Neural cell (in vitro differentiated cells): Measurements from ENCODE around the gene PGBD5. TPM values are rescaled to one million over a fixed set of nuclear protein-coding genes. Genes with fewer than 3 reads are reported as not detected.

Experiments used
- H2AFZ ChIP-seq: fragments of 200-600, 300-800 bp; sonication (generic), shearing (Covaris generic); 2 replicates; pipeline ENCODE4 v1.6.0; 2014; ENCODE audit warnings: low read depth, mild to moderate bottlenecking, antibody characterized with exemption, low read length, moderate library complexity
- H3F3A ChIP-seq: fragments of 200-600 bp; shearing (Covaris generic); 2 replicates; pipeline ENCODE4 v1.6.1; 2016; ENCODE audit warnings: mild to moderate bottlenecking, moderate library complexity, mixed read lengths, antibody characterized with exemption, low read length; ENCODE audit not compliant: insufficient read depth, poor library complexity, severe bottlenecking
- H3K27ac ChIP-seq: fragments of 200-600, 300-800 bp; sonication (generic), shearing (Covaris generic); 2 replicates; pipeline ENCODE4 v1.5.1; 2014; ENCODE audit warnings: mild to moderate bottlenecking, low read length, moderate library complexity
- H3K27me3 ChIP-seq: fragments of 300-800, 200-600 bp; sonication (generic), shearing (Covaris generic); 2 replicates; pipeline ENCODE4 v1.6.0; 2014; ENCODE audit warnings: mild to moderate bottlenecking, low read depth, low read length, moderate library complexity; ENCODE audit not compliant: insufficient read depth
- H3K36me3 ChIP-seq: fragments of 300-800, 200-600 bp; sonication (generic), shearing (Covaris generic); 2 replicates; pipeline ENCODE4 v1.5.1; 2014; ENCODE audit warnings: mild to moderate bottlenecking, antibody characterized with exemption, low read length, moderate library complexity; ENCODE audit not compliant: insufficient read depth
- H3K4me2 ChIP-seq: fragments of 300-800, 200-600 bp; sonication (generic), shearing (Covaris generic); 2 replicates; pipeline ENCODE4 v1.6.0; 2014; ENCODE audit warnings: mild to moderate bottlenecking, low read length
- H3K4me3 ChIP-seq: fragments of 300-800, 200-600 bp; sonication (generic), shearing (Covaris generic); 2 replicates; pipeline ENCODE4 v1.5.1; 2014; ENCODE audit warnings: mild to moderate bottlenecking, low read length, moderate library complexity
- H3K79me2 ChIP-seq: fragments of 200-600 bp; shearing (Covaris generic); replicated peaks from 2 replicates; pipeline ENCODE4 v1.6.0; 2014; ENCODE audit warnings: mild to moderate bottlenecking, low read length, moderate library complexity; ENCODE audit not compliant: insufficient read depth
- H3K9ac ChIP-seq: fragments of 300-800, 200-600 bp; sonication (generic), shearing (Covaris generic); 2 replicates; pipeline ENCODE4 v1.6.1; 2016; ENCODE audit warnings: mild to moderate bottlenecking, low read length, mixed read lengths
- H3K9me2 ChIP-seq: fragments of 200-600 bp; shearing (Covaris generic); 2 replicates; pipeline ENCODE4 v1.6.1; 2016; ENCODE audit warnings: mild to moderate bottlenecking, low read length, mixed read lengths; ENCODE audit not compliant: insufficient read depth
- H3K9me3 ChIP-seq: fragments of 200-600, 300-800 bp; sonication (generic), shearing (Covaris generic); 2 replicates; pipeline ENCODE4 v1.6.1; 2016; ENCODE audit warnings: mild to moderate bottlenecking, mixed run types, low read length, moderate library complexity, mixed read lengths
- H4K20me1 ChIP-seq: fragments of 200-600 bp; shearing (Covaris generic); 2 replicates; pipeline ENCODE4 v1.6.1; 2016; ENCODE audit warnings: mild to moderate bottlenecking, mixed run types; ENCODE audit not compliant: insufficient read depth
- EP300 ChIP-seq: fragments of 450-650 bp; conservative IDR thresholded peaks from 2 replicates; pipeline ENCODE4 v1.6.1; 2014; ENCODE audit warnings: antibody characterized with exemption, mild to moderate bottlenecking, moderate library complexity; ENCODE audit not compliant: poor library complexity, severe bottlenecking
- EZH2 ChIP-seq: fragments of 200-600, 300-800 bp; shearing (Covaris generic), sonication (generic); IDR thresholded peaks from 2 replicates; pipeline ENCODE4 v1.6.1; 2014; ENCODE audit warnings: antibody characterized with exemption, low read length, borderline replicate concordance, mild to moderate bottlenecking; ENCODE audit not compliant: insufficient read depth, poor library complexity, severe bottlenecking
- MXI1 ChIP-seq: fragments of 450-650 bp; conservative IDR thresholded peaks from 2 replicates; pipeline ENCODE4 v1.6.1; 2014; ENCODE audit warnings: antibody characterized with exemption, mild to moderate bottlenecking; ENCODE audit not compliant: poor library complexity, severe bottlenecking
- POLR2AphosphoS5 ChIP-seq: IDR thresholded peaks from 2 replicates; pipeline ENCODE4 v1.6.1; 2012
- RAD21 ChIP-seq: fragments of 450-650 bp; conservative IDR thresholded peaks from 2 replicates; pipeline ENCODE4 v1.6.1; 2014; ENCODE audit warnings: antibody characterized with exemption, mild to moderate bottlenecking, moderate library complexity
- SMC3 ChIP-seq: fragments of 450-650 bp; conservative IDR thresholded peaks from 2 replicates; pipeline ENCODE4 v1.6.1; 2014; ENCODE audit warnings: antibody characterized with exemption, mild to moderate bottlenecking, moderate library complexity; ENCODE audit not compliant: poor library complexity
- TAF1 ChIP-seq: IDR thresholded peaks from 2 replicates; pipeline ENCODE4 v1.6.1; 2012; ENCODE audit warnings: low read depth
- polyA plus RNA-seq: library from polyadenylated mRNA; depleted of rRNA; stranded (reverse); fragments of >200 nt; gene quantifications from 2 replicates; pipeline ENCODE4 v1.2.3, GENCODE V29; 2014
- TF ChIP-seq, protein P1 (sequence below): fragments of 450-650 bp; IDR thresholded peaks from 2 replicates; pipeline ENCODE4 v1.5.1; 2014; ENCODE audit warnings: antibody characterized with exemption, mild to moderate bottlenecking, moderate library complexity; ENCODE audit not compliant: poor library complexity, severe bottlenecking
- TF ChIP-seq, protein P2 (sequence below): IDR thresholded peaks from 2 replicates; pipeline ENCODE4 v1.6.1; 2012; ENCODE audit warnings: borderline replicate concordance

Gene PGBD5
- polyA plus RNA-seq, 1 donor from 2014 or later = 16.3 TPM

DNA sequence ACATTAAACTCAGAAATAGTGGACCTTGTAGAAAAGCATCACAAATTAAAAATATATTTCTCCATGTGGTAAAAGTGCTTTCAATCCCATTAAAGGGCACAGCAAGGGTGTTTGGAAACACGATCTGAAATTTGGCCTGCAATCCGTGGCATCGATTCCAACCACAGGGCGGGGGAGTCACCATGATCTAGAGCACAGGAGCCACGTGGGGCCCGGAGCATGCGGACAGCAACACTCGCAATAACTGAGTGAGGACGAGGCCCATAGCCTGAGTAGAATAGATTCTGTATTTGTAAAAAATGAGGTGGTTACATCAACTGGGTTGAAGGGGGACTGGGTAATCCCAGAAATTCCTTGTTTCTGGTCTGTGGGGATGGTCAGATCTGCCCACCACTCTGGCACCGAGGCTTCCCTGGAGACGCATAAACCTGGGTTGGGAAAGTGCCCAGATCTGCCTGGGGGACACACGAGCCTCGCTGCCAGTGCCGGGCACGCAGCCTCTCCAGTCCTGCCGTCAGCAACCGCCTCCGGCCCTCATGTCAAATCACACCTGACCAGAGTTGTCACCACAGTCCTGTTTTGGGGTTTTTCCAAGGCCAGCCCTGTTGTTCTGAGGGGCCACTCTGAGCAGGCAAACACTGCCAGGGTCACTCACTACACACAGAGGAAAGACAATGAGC is 104.3 kb downstream of the PGBD5 start:
- no peak for TF ChIP-seq POLR2AphosphoS5
- TF ChIP-seq SMC3 = no peak
- TF ChIP-seq, protein P1, sequence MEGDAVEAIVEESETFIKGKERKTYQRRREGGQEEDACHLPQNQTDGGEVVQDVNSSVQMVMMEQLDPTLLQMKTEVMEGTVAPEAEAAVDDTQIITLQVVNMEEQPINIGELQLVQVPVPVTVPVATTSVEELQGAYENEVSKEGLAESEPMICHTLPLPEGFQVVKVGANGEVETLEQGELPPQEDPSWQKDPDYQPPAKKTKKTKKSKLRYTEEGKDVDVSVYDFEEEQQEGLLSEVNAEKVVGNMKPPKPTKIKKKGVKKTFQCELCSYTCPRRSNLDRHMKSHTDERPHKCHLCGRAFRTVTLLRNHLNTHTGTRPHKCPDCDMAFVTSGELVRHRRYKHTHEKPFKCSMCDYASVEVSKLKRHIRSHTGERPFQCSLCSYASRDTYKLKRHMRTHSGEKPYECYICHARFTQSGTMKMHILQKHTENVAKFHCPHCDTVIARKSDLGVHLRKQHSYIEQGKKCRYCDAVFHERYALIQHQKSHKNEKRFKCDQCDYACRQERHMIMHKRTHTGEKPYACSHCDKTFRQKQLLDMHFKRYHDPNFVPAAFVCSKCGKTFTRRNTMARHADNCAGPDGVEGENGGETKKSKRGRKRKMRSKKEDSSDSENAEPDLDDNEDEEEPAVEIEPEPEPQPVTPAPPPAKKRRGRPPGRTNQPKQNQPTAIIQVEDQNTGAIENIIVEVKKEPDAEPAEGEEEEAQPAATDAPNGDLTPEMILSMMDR = no peak
- TF ChIP-seq RAD21 = no peak
- TF ChIP-seq TAF1 = no peak
- TF ChIP-seq, protein P2, sequence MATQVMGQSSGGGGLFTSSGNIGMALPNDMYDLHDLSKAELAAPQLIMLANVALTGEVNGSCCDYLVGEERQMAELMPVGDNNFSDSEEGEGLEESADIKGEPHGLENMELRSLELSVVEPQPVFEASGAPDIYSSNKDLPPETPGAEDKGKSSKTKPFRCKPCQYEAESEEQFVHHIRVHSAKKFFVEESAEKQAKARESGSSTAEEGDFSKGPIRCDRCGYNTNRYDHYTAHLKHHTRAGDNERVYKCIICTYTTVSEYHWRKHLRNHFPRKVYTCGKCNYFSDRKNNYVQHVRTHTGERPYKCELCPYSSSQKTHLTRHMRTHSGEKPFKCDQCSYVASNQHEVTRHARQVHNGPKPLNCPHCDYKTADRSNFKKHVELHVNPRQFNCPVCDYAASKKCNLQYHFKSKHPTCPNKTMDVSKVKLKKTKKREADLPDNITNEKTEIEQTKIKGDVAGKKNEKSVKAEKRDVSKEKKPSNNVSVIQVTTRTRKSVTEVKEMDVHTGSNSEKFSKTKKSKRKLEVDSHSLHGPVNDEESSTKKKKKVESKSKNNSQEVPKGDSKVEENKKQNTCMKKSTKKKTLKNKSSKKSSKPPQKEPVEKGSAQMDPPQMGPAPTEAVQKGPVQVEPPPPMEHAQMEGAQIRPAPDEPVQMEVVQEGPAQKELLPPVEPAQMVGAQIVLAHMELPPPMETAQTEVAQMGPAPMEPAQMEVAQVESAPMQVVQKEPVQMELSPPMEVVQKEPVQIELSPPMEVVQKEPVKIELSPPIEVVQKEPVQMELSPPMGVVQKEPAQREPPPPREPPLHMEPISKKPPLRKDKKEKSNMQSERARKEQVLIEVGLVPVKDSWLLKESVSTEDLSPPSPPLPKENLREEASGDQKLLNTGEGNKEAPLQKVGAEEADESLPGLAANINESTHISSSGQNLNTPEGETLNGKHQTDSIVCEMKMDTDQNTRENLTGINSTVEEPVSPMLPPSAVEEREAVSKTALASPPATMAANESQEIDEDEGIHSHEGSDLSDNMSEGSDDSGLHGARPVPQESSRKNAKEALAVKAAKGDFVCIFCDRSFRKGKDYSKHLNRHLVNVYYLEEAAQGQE = no peak
- TF ChIP-seq MXI1 = no peak
- no peak for TF ChIP-seq EZH2
- TF ChIP-seq EP300 = no peak
- Histone ChIP-seq H3K79me2 (no peaks in the 10 kb centered on the region), H3F3A (no peaks in the 10 kb centered on the region), H3K4me2 (no peak overlapping the region), H3K36me3 (peaks cover 4% of the 10 kb centered on the region), H3K27ac (no peak overlapping the region), H3K9me3 (no peaks in the 10 kb centered on the region), H3K9me2 (no peaks in the 10 kb centered on the region), H2AFZ (no peak overlapping the region), H3K9ac (no peak overlapping the region), H3K27me3 (no peaks in the 10 kb centered on the region), H4K20me1 (no peaks in the 10 kb centered on the region), H3K4me3 (no peak overlapping the region)

DNA sequence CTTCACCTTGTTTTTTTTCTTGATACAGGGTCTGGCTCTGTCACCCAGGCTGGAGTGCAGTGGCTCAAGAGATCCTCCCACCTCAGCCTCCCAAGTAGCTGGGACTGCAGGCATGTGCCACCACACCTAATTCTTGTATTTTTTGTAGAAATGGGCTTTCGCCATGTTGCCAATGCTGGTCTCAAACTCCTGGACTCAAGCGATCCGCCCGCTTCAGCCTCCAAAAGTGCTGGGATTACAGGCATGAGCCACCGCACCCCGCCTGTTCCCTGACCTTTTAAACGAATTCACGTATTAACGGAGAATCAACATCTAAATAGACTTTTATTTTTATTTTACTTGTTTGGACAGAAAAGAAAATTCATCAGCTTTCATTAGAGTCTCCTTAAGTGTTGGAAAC is 104.8 kb downstream of the PGBD5 start:
- H3K9ac ChIP-seq = no peak overlapping the region
- H3F3A ChIP-seq = no peaks in the 10 kb centered on the region
- H4K20me1 ChIP-seq = no peaks in the 10 kb centered on the region
- no peak overlapping the region for H3K4me3 ChIP-seq
- peaks cover 4% of the 10 kb centered on the region for H3K36me3 ChIP-seq
- no peaks in the 10 kb centered on the region for H3K27me3 ChIP-seq
- TF ChIP-seq MXI1 = no peak
- no peak for TF ChIP-seq EP300
- TF ChIP-seq, protein P2 = no peak
- TF ChIP-seq EZH2 = no peak
- TF ChIP-seq SMC3 = no peak
- TF ChIP-seq RAD21 = no peak
- no peaks in the 10 kb centered on the region for H3K9me2 ChIP-seq
- H3K9me3 ChIP-seq = no peaks in the 10 kb centered on the region
- H3K27ac ChIP-seq = no peak overlapping the region
- H2AFZ ChIP-seq = no peak overlapping the region
- H3K4me2 ChIP-seq = no peak overlapping the region
- no peaks in the 10 kb centered on the region for H3K79me2 ChIP-seq
